ENCODE results near the gene CFAP141.
"Not testable (repeated sequence)": the region's sequence is repeated elsewhere in the genome, so short reads cannot be mapped to it uniquely, and the experiment has no call there.

CFAP141 gene

GRCh38 chr1:154207262-154207661, 1.1 kb upstream of the CFAP141 start:
- no peak for DNase-seq

- not testable (repeated sequence) for DNase-seq
These were observed 355 bp downstream of the CFAP141 start for GRCh38 chr1:154205778-154206177.

- DNase-seq, result peak in 1 of 2 experiments; percentile 48
These were observed 6.6 kb downstream of the CFAP141 start for GRCh38 chr1:154199563-154199879.

- peak; percentile 68 to 90 for DNase-seq
These were observed 7.2 kb downstream of the CFAP141 start for GRCh38 chr1:154198756-154199562.

GRCh38 chr1:154193821-154194220, 12.3 kb downstream of the CFAP141 start:
- no peak for DNase-seq

GRCh38 chr1:154192476-154192875, 13.7 kb downstream of the CFAP141 start:
- no peak for DNase-seq

GRCh38 chr1:154191990-154192461, 14.1 kb downstream of the CFAP141 start, which contains the start of gene TPM3:
TSS of gene TPM3 (minus strand) at chr1:154192100. CDS start at chr1:154192018, 82 bp downstream.
- DNase-seq, result no peak

GRCh38 chr1:154190550-154190949, 15.6 kb downstream of the CFAP141 start:
- no peak for DNase-seq

GRCh38 chr1:154186852-154187501, 19.2 kb downstream of the CFAP141 start:
- DNase-seq, result peak in 1 of 2 experiments; percentile 26

GRCh38 chr1:154186177-154186576, 20.0 kb downstream of the CFAP141 start:
- peak; percentile 51 to 77 for DNase-seq

- peak; percentile 99 to 100 for DNase-seq
These were observed 22.9 kb downstream of the CFAP141 start for GRCh38 chr1:154183046-154183915.

- DNase-seq, result peak; percentile 73 to 84
These were observed 23.6 kb downstream of the CFAP141 start for GRCh38 chr1:154182344-154183045.

GRCh38 chr1:154181944-154182343, 24.2 kb downstream of the CFAP141 start:
- DNase-seq, result no peak

- DNase-seq, result no peak
These were observed 26.0 kb downstream of the CFAP141 start for GRCh38 chr1:154179946-154180687.

GRCh38 chr1:154178911-154179811, 27.0 kb downstream of the CFAP141 start:
- DNase-seq, result no peak

- no peak for DNase-seq
These were observed 28.1 kb downstream of the CFAP141 start for GRCh38 chr1:154178013-154178412.

GRCh38 chr1:154176337-154176736, 29.8 kb downstream of the CFAP141 start:
- no peak for DNase-seq

- no peak for DNase-seq
These were observed 31.5 kb downstream of the CFAP141 start for GRCh38 chr1:154174654-154175053.

- DNase-seq, result no peak
These were observed 34.3 kb downstream of the CFAP141 start for GRCh38 chr1:154171880-154172279.

GRCh38 chr1:154171223-154171583, 34.9 kb downstream of the CFAP141 start:
- DNase-seq, result no peak

All from NCI-H526 (cell line).